Measurements from ENCODE around the gene ITGB1BP1. TPM values are rescaled to one million over a fixed set of nuclear protein-coding genes. Genes with fewer than 3 reads are reported as not detected.

The ITGB1BP1 gene
- total RNA-seq, 2 donors from 2014 or later: 26.9 to 36.8 TPM

GRCh38 chr2:9420495-9420894 lies 2.8 kb downstream of the ITGB1BP1 start:
- no peak for DNase-seq (ENCODE audit: low spot score)
- no peaks in the 10 kb centered on the region for H3K27me3 ChIP-seq (replicated peaks; ENCODE audit: insufficient read depth)
- H3K9me3 ChIP-seq: no peaks in the 10 kb centered on the region
- no peaks in the 10 kb centered on the region for H3K36me3 ChIP-seq
- intact Hi-C loops (cut with DNase I): no loop called here
- TF ChIP-seq POLR2AphosphoS5 (IDR thresholded peaks at IDR 0.05): no peak
- peaks cover 2% of the 10 kb centered on the region for H3K4me1 ChIP-seq (replicated peaks)
- 65% methylated on average over 10 of the region's 10 CpGs for WGBS
- H3K27ac ChIP-seq: no peak overlapping the region
- no peak overlapping the region for H3K4me3 ChIP-seq

GRCh38 chr2:9419541-9419940 lies 3.8 kb downstream of the ITGB1BP1 start:
- Histone ChIP-seq H3K4me3 (no peak overlapping the region), H3K4me1 (replicated peaks) (peaks cover 2% of the 10 kb centered on the region), H3K9me3 (no peaks in the 10 kb centered on the region), H3K27ac (no peak overlapping the region), H3K27me3 (replicated peaks; ENCODE audit: insufficient read depth) (no peaks in the 10 kb centered on the region), H3K36me3 (no peaks in the 10 kb centered on the region)
- intact Hi-C loops (cut with DNase I): no loop called here
- 97% methylated on average over 3 of the region's 3 CpGs for WGBS
- TF ChIP-seq POLR2A (IDR thresholded peaks at IDR 0.05) (no peak), POLR2AphosphoS5 (IDR thresholded peaks at IDR 0.05) (no peak), CTCF (IDR thresholded peaks at IDR 0.05) (no peak)
- DNase-seq (ENCODE audit: low spot score): no peak

DNA sequence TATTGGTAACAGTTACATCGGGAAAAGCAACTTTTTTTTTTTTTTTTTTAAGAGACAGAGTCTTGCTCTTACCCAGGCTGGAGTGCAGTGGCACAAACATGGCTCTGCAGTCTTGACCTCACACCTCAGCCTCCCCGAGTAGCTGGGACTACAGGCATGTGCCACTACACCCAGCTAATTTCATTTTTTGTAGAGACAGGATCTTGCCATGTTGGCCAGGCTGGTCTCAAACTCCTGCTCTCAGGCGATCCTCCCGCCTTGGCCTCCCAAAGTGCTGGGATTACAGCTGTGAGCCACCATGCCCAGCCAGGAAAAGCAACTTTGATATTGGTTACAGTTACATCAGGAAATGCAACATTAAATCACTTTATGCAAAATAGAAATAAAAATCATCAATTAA lies 4.6 kb downstream of the ITGB1BP1 start:
- H3K36me3 ChIP-seq: no peaks in the 10 kb centered on the region
- H3K4me3 ChIP-seq: no peak overlapping the region
- WGBS: 87% methylated on average over 4 of the region's 4 CpGs
- no peaks in the 10 kb centered on the region for H3K9me3 ChIP-seq
- H3K4me1 ChIP-seq (replicated peaks): peaks cover 2% of the 10 kb centered on the region
- H3K27me3 ChIP-seq (replicated peaks; ENCODE audit: insufficient read depth): no peaks in the 10 kb centered on the region
- no peak for DNase-seq (ENCODE audit: low spot score)
- no peak for TF ChIP-seq CTCF (IDR thresholded peaks at IDR 0.05)
- TF ChIP-seq POLR2AphosphoS5 (IDR thresholded peaks at IDR 0.05): no peak
- TF ChIP-seq POLR2A (IDR thresholded peaks at IDR 0.05): no peak
- intact Hi-C loops (cut with DNase I): no loop called here
- no peak overlapping the region for H3K27ac ChIP-seq

- Histone ChIP-seq H3K27ac (no peak overlapping the region), H3K36me3 (no peaks in the 10 kb centered on the region), H3K4me3 (no peak overlapping the region), H3K9me3 (no peaks in the 10 kb centered on the region), H3K27me3 (replicated peaks; ENCODE audit: insufficient read depth) (no peaks in the 10 kb centered on the region), H3K4me1 (replicated peaks) (peaks cover 2% of the 10 kb centered on the region)
- no peak for DNase-seq (ENCODE audit: low spot score)
- intact Hi-C loops (cut with DNase I): no loop called here
- WGBS: 45% methylated on average over 3 of the region's 3 CpGs
- TF ChIP-seq POLR2A (IDR thresholded peaks at IDR 0.05): no peak
- TF ChIP-seq CTCF (IDR thresholded peaks at IDR 0.05): no peak
Observed at GRCh38 chr2:9417725-9418124, 5.6 kb downstream of the ITGB1BP1 start.

DNA sequence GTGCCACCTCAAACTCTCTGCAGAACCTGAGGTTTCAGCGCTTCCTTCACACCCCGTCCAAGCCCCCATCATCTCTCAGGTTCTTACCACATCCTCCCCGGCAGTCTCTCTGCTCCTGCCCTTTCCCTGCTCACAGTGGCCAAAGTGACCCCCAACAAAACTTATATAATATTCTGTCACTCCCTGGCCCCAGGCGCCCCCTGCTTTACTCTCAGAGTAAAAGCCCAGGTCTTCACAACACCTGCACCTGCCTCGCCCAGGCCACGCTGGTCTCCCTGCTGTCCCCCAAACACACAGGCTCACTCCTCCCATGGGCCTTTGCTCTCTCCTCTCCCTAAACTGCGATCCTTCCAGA lies 6.4 kb downstream of the ITGB1BP1 start:
- H3K4me3 ChIP-seq: no peak overlapping the region
- intact Hi-C loops (cut with DNase I): no loop called here
- DNase-seq (ENCODE audit: low spot score): no peak
- no peaks in the 10 kb centered on the region for H3K9me3 ChIP-seq
- H3K4me1 ChIP-seq (replicated peaks): peaks cover 2% of the 10 kb centered on the region
- TF ChIP-seq POLR2AphosphoS5 (IDR thresholded peaks at IDR 0.05): no peak
- no peak for TF ChIP-seq CTCF (IDR thresholded peaks at IDR 0.05)
- no peak for TF ChIP-seq POLR2A (IDR thresholded peaks at IDR 0.05)
- H3K36me3 ChIP-seq: no peaks in the 10 kb centered on the region
- H3K27me3 ChIP-seq (replicated peaks; ENCODE audit: insufficient read depth): no peaks in the 10 kb centered on the region
- no peak overlapping the region for H3K27ac ChIP-seq
- 91% methylated on average over 7 of the region's 7 CpGs for WGBS

All from prostate gland (tissue), 2 donors.